SK-N-SH (cell line): ENCODE results near the gene PRDM5. TPM values are rescaled to one million over a fixed set of nuclear protein-coding genes. Genes with fewer than 3 reads are reported as not detected.

ENCODE experiments used
- CTCF ChIA-PET: fragments of 300-600, 350-600 bp; formaldehyde crosslinking; extraction: SDS; loops from one replicate; lab custom pipeline; 2021; lab: Yijun Ruan, JAX
- POLR2A ChIA-PET: fragments of 350-600 bp; sonication (Branson Sonifier 250); formaldehyde crosslinking; extraction: SDS; loops from one replicate; lab custom pipeline; 2020; ENCODE audit warnings: antibody characterized with exemption, inconsistent platforms; lab: Yijun Ruan, JAX
- DNase-seq: peaks from one replicate; pipeline ENCODE4 v3.0.0; 2012
- H2AFZ ChIP-seq: fragments of 200-600 bp; sonication (generic); 2 replicates; pipeline ENCODE4 v1.8.1; 2016; ENCODE audit warnings: antibody characterized with exemption, mild to moderate bottlenecking, low read depth
- H3F3A ChIP-seq: fragments of 200-600 bp; sonication (generic); replicated peaks from 2 replicates; pipeline ENCODE3; 2016; ENCODE audit warnings: antibody characterized with exemption, mild to moderate bottlenecking; ENCODE audit not compliant: insufficient read depth
- H3K27ac ChIP-seq, 2 experiments: fragments of 200-500 bp in 1 of 2; fragments of 200-600 bp in 1 of 2; sonication (Bioruptor generic) in 1 of 2; sonication (generic), shearing (Covaris generic) in 1 of 2; 2 replicates each; pipeline versions ENCODE4 v1.5.1 to v1.6.1; 2014 to 2016; ENCODE audit warnings: low read depth in 2 of 2, inconsistent platforms in 1 of 2, low read length in 1 of 2, mild to moderate bottlenecking in 1 of 2, mixed read lengths in 1 of 2
- H3K27me3 ChIP-seq: fragments of 200-600 bp; sonication (generic), shearing (Covaris generic); 2 replicates; pipeline ENCODE4 v1.6.1; 2016; ENCODE audit warnings: mixed run types; ENCODE audit not compliant: insufficient read depth
- H3K36me3 ChIP-seq, 2 experiments: fragments of 200-500 bp in 1 of 2; fragments of 200-600 bp in 1 of 2; sonication (Bioruptor generic) in 1 of 2; sonication (generic) in 1 of 2; replicated peaks in 1 of 2; 2 replicates each; pipeline versions ENCODE3 to v1.5.1; 2014 to 2016; ENCODE audit warnings: low read length in 1 of 2, mild to moderate bottlenecking in 1 of 2; ENCODE audit not compliant: insufficient read depth in 2 of 2, control insufficient read depth in 1 of 2
- H3K4me1 ChIP-seq, 2 experiments: fragments of 200-500 bp in 1 of 2; fragments of 200-600 bp in 1 of 2; sonication (Bioruptor generic) in 1 of 2; sonication (generic), shearing (Covaris generic) in 1 of 2; 2 replicates each; pipeline versions ENCODE4 v1.5.1 to v1.6.1; 2014 to 2016; ENCODE audit warnings: low read depth in 1 of 2, low read length in 1 of 2, mixed run types in 1 of 2; ENCODE audit not compliant: insufficient read depth in 2 of 2, control insufficient read depth in 1 of 2
- H3K4me2 ChIP-seq: fragments of 200-600 bp; sonication (generic), shearing (Covaris generic); 2 replicates; pipeline ENCODE4 v1.6.1; 2017; ENCODE audit warnings: mixed run types
- H3K4me3 ChIP-seq, 2 experiments: fragments of 200-500 bp in 1 of 2; fragments of 200-600 bp in 1 of 2; sonication (Bioruptor generic) in 1 of 2; sonication (generic), shearing (Covaris generic) in 1 of 2; 2 replicates each; pipeline versions ENCODE4 v1.5.1 to v1.8.1; 2014 to 2016; ENCODE audit warnings: low read depth in 2 of 2, inconsistent platforms in 1 of 2, low read length in 1 of 2, mild to moderate bottlenecking in 1 of 2, mixed read lengths in 1 of 2, moderate library complexity in 1 of 2
- H3K79me2 ChIP-seq: fragments of 200-600 bp; sonication (generic); 2 replicates; pipeline ENCODE4 v1.8.1; 2017; ENCODE audit warnings: mild to moderate bottlenecking; ENCODE audit not compliant: insufficient read depth
- H3K9ac ChIP-seq: fragments of 200-600 bp; sonication (generic); 2 replicates; pipeline ENCODE4 v1.6.1; 2017; ENCODE audit warnings: mixed run types
- H3K9me2 ChIP-seq: fragments of 200-600 bp; sonication (generic); 2 replicates; pipeline ENCODE4 v1.6.1; 2017; ENCODE audit warnings: mixed run types
- H3K9me3 ChIP-seq: fragments of 200-600 bp; sonication (generic); 2 replicates; pipeline ENCODE4 v1.6.1; 2017; ENCODE audit warnings: mixed run types, mild to moderate bottlenecking, moderate library complexity
- H4K20me1 ChIP-seq: fragments of 200-600 bp; sonication (generic); 2 replicates; pipeline ENCODE4 v1.6.1; 2017; ENCODE audit warnings: mild to moderate bottlenecking, mixed run types; ENCODE audit not compliant: insufficient read depth
- EZH2phosphoT487 ChIP-seq: fragments of 200-600 bp; sonication (generic); IDR thresholded peaks from 2 replicates; pipeline ENCODE4 v1.6.1; 2017; ENCODE audit warnings: low read depth, mixed run types, mild to moderate bottlenecking, antibody characterized with exemption, moderate library complexity, borderline replicate concordance
- FOSL2 ChIP-seq: IDR thresholded peaks from 2 replicates; pipeline ENCODE4 v1.4.0; 2012; ENCODE audit warnings: low read depth, mild to moderate bottlenecking, moderate library complexity, borderline replicate concordance
- FOXJ3 ChIP-seq: sonication (generic); formaldehyde crosslinking; IDR thresholded peaks from 2 replicates; pipeline ENCODE4 v1.5.1; 2020; ENCODE audit warnings: mild to moderate bottlenecking, missing genetic modification reagents
- JUND ChIP-seq: IDR thresholded peaks from 2 replicates; pipeline ENCODE4 v1.4.0; 2012
- NFIC ChIP-seq: IDR thresholded peaks from 2 replicates; pipeline ENCODE4 v1.4.0; 2012; ENCODE audit warnings: borderline replicate concordance
- RAD21 ChIP-seq: IDR thresholded peaks from 2 replicates; pipeline ENCODE4 v1.6.1; 2012; ENCODE audit warnings: mild to moderate bottlenecking, low read length
- RXRA ChIP-seq: IDR thresholded peaks from 2 replicates; pipeline ENCODE4 v1.4.0; 2012; ENCODE audit warnings: low read depth, mild to moderate bottlenecking, borderline replicate concordance
- SIN3A ChIP-seq: IDR thresholded peaks from 2 replicates; pipeline ENCODE4 v1.6.1; 2012; ENCODE audit warnings: low read depth, mild to moderate bottlenecking, low read length, moderate library complexity, borderline replicate concordance
- TAF1 ChIP-seq: IDR thresholded peaks from 2 replicates; pipeline ENCODE4 v1.6.1; 2012; ENCODE audit warnings: low read depth, mild to moderate bottlenecking, low read length, moderate library complexity, borderline replicate concordance
- TEAD4 ChIP-seq: IDR thresholded peaks from 2 replicates; pipeline ENCODE4 v1.4.0; 2012; ENCODE audit warnings: mild to moderate bottlenecking, borderline replicate concordance; ENCODE audit not compliant: insufficient read depth
- YY1 ChIP-seq: IDR thresholded peaks from 2 replicates; pipeline ENCODE4 v1.4.0; 2012; ENCODE audit warnings: low read depth, mild to moderate bottlenecking
- polyA plus RNA-seq, 3 experiments: library from polyadenylated mRNA; depleted of rRNA; stranded (reverse); fragments of >200 nt; gene quantifications; 2 replicates each; pipeline ENCODE4 v1.2.3, GENCODE V29; 2012
- TF ChIP-seq, protein P1 (sequence below): IDR thresholded peaks from 2 replicates; pipeline ENCODE4; 2012
- TF ChIP-seq, protein P2 (sequence below): fragments of 150-350 bp; IDR thresholded peaks from 2 replicates; pipeline ENCODE4 v1.6.1; 2017; ENCODE audit warnings: antibody characterized with exemption, low read length, low read depth, borderline replicate concordance
- TF ChIP-seq, protein P3 (sequence below): fragments of 200-600 bp; sonication (generic); IDR thresholded peaks from 2 replicates; pipeline ENCODE4 v1.6.1; 2017; ENCODE audit warnings: antibody characterized with exemption, mild to moderate bottlenecking, moderate library complexity
- TF ChIP-seq, protein P4 (sequence below): IDR thresholded peaks from 2 replicates; pipeline ENCODE4 v1.4.0; 2012; ENCODE audit warnings: low read depth, borderline replicate concordance
- TF ChIP-seq, protein P5 (sequence below): fragments of 150-350 bp; IDR thresholded peaks from 2 replicates; pipeline ENCODE4 v1.6.1; 2016; ENCODE audit warnings: mild to moderate bottlenecking, low read depth, low read length

PRDM5 gene
- polyA plus RNA-seq, 1 of the 3 experiments (the other 2 are of a cell fraction): 3.8 TPM

DNA sequence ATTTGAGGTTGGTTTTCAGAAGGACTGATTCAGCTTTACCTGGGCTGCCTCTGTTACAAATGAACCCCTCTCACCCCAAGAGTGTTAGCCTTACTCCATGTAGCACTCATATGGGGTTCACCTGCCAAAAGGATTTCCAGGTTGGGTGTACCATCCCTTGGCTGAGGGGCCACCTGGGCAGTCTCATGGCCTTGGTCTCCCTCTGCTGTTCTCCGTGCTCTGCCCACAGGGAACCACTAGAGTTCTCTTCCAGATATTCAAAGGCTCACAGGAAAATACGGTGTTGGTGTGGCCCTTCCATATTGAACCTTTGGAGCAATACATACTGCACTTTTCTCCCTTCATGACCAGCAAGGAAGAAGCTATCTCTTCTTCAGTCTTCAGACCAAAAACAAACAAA lies 18.0 kb upstream of the PRDM5 start (continued):
- no peak for TF ChIP-seq RXRA
- TF ChIP-seq, protein P1, sequence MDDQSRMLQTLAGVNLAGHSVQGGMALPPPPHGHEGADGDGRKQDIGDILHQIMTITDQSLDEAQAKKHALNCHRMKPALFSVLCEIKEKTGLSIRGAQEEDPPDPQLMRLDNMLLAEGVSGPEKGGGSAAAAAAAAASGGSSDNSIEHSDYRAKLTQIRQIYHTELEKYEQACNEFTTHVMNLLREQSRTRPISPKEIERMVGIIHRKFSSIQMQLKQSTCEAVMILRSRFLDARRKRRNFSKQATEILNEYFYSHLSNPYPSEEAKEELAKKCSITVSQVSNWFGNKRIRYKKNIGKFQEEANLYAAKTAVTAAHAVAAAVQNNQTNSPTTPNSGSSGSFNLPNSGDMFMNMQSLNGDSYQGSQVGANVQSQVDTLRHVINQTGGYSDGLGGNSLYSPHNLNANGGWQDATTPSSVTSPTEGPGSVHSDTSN: no peak
- TF ChIP-seq, protein P2, sequence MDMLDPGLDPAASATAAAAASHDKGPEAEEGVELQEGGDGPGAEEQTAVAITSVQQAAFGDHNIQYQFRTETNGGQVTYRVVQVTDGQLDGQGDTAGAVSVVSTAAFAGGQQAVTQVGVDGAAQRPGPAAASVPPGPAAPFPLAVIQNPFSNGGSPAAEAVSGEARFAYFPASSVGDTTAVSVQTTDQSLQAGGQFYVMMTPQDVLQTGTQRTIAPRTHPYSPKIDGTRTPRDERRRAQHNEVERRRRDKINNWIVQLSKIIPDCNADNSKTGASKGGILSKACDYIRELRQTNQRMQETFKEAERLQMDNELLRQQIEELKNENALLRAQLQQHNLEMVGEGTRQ: no peak
- TF ChIP-seq JUND: no peak
- TF ChIP-seq, protein P3, sequence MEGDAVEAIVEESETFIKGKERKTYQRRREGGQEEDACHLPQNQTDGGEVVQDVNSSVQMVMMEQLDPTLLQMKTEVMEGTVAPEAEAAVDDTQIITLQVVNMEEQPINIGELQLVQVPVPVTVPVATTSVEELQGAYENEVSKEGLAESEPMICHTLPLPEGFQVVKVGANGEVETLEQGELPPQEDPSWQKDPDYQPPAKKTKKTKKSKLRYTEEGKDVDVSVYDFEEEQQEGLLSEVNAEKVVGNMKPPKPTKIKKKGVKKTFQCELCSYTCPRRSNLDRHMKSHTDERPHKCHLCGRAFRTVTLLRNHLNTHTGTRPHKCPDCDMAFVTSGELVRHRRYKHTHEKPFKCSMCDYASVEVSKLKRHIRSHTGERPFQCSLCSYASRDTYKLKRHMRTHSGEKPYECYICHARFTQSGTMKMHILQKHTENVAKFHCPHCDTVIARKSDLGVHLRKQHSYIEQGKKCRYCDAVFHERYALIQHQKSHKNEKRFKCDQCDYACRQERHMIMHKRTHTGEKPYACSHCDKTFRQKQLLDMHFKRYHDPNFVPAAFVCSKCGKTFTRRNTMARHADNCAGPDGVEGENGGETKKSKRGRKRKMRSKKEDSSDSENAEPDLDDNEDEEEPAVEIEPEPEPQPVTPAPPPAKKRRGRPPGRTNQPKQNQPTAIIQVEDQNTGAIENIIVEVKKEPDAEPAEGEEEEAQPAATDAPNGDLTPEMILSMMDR: no peak
- TF ChIP-seq FOXJ3 (CRISPR knock-in tag): no peak
- TF ChIP-seq NFIC: no peak

DNA sequence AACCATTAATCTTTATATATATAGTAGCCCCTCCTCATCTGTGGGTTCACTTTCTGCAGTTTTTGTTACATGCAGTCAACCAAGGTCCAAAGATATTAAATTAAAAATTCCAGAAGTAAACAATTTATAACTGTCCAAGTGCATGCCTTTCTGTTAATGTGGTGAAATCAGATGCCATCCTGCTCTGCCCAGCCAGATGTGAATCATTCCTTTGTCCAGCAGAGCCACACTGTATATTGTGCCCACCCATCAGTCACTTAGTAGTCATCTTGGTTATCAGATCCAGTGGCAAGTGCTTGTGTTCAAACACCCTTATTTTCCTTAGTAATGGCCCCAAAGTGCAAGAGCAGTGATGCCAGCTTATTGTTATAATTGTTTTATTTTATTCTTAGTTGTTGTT lies 17.2 kb upstream of the PRDM5 start:
- no peak overlapping the region for H3K4me3 ChIP-seq
- no peak overlapping the region for H2AFZ ChIP-seq
- H4K20me1 ChIP-seq: no peaks in the 10 kb centered on the region
- no peaks in the 10 kb centered on the region for H3K9me2 ChIP-seq
- no peaks in the 10 kb centered on the region for H3K27me3 ChIP-seq
- TF ChIP-seq, protein P4, sequence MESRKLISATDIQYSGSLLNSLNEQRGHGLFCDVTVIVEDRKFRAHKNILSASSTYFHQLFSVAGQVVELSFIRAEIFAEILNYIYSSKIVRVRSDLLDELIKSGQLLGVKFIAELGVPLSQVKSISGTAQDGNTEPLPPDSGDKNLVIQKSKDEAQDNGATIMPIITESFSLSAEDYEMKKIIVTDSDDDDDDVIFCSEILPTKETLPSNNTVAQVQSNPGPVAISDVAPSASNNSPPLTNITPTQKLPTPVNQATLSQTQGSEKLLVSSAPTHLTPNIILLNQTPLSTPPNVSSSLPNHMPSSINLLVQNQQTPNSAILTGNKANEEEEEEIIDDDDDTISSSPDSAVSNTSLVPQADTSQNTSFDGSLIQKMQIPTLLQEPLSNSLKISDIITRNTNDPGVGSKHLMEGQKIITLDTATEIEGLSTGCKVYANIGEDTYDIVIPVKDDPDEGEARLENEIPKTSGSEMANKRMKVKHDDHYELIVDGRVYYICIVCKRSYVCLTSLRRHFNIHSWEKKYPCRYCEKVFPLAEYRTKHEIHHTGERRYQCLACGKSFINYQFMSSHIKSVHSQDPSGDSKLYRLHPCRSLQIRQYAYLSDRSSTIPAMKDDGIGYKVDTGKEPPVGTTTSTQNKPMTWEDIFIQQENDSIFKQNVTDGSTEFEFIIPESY: no peak
- TF ChIP-seq NFIC (no peak), TAF1 (no peak), FOSL2 (no peak), JUND (no peak), RAD21 (no peak), YY1 (no peak), TEAD4 (no peak), EZH2phosphoT487 (no peak), SIN3A (no peak)
- TF ChIP-seq, protein P1: no peak
- TF ChIP-seq, protein P2: no peak
- TF ChIP-seq, protein P5, sequence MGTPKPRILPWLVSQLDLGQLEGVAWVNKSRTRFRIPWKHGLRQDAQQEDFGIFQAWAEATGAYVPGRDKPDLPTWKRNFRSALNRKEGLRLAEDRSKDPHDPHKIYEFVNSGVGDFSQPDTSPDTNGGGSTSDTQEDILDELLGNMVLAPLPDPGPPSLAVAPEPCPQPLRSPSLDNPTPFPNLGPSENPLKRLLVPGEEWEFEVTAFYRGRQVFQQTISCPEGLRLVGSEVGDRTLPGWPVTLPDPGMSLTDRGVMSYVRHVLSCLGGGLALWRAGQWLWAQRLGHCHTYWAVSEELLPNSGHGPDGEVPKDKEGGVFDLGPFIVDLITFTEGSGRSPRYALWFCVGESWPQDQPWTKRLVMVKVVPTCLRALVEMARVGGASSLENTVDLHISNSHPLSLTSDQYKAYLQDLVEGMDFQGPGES: no peak
- no peak for DNase-seq
- no peaks in the 10 kb centered on the region for H3K36me3 ChIP-seq
- H3K4me1 ChIP-seq: no peaks in the 10 kb centered on the region
- H3K4me2 ChIP-seq: no peak overlapping the region
- H3K9ac ChIP-seq: no peak overlapping the region
- no peak overlapping the region for H3K27ac ChIP-seq
- no peaks in the 10 kb centered on the region for H3K9me3 ChIP-seq
- H3K79me2 ChIP-seq: no peaks in the 10 kb centered on the region
- ChIA-PET POLR2A (no interaction called here), CTCF (no interaction called here)
- H3F3A ChIP-seq: no peaks in the 10 kb centered on the region
